OCI-LY7 (cell line): Measurements from ENCODE around the gene EGFLAM.

Experiments used
- EZH2phosphoT487 ChIP-seq: fragments of 200-600 bp; sonication (generic); IDR thresholded peaks from 2 replicates; pipeline ENCODE4 v1.6.1; 2018; ENCODE audit warnings: low read depth, borderline replicate concordance, mild to moderate bottlenecking, mixed run types, antibody characterized with exemption, low read length, moderate library complexity, mixed read lengths
- TF ChIP-seq, protein P1 (sequence below): fragments of 200-600 bp; sonication (generic); conservative IDR thresholded peaks from 2 replicates; pipeline ENCODE4 v1.5.1; 2014; ENCODE audit warnings: mild to moderate bottlenecking, antibody characterized with exemption, low read length, moderate library complexity, mixed read lengths

DNA sequence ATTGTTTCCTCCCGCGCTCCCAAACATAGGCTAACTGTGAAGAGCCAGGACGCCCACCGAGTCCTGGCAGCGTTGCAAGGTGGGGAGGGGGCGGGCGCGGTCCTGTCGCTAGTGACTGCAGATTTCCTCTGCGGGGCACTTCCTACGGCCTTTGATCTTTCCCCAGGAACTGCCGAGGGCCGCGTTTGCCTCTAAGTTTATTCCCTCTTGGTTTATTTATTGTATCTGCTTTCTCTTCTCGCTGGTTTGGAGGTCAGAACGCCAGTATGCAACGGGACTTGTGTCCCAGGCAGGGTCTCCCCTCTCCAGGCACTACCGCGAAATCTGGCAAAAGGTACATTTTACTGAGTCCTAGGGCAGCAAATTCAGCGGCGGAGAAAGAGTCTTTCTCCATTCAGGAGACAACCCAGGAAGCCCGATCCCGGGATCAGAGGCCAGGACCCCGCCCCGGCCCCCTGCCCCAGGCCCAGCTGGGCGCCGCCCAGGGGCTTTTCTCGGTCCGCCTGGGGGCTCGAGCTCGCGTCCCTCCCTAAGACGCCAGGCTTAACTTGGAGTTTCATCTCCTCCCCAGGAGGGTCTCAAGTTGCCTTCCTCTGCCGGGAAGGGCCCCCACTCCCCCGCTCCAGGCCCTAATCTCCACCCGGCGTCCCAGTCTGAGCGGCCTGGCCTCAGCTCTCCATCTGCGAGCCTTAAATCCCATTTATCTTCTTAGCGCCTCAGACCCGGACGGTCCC, 884 bp upstream of the EGFLAM start:
- TF ChIP-seq, protein P1, sequence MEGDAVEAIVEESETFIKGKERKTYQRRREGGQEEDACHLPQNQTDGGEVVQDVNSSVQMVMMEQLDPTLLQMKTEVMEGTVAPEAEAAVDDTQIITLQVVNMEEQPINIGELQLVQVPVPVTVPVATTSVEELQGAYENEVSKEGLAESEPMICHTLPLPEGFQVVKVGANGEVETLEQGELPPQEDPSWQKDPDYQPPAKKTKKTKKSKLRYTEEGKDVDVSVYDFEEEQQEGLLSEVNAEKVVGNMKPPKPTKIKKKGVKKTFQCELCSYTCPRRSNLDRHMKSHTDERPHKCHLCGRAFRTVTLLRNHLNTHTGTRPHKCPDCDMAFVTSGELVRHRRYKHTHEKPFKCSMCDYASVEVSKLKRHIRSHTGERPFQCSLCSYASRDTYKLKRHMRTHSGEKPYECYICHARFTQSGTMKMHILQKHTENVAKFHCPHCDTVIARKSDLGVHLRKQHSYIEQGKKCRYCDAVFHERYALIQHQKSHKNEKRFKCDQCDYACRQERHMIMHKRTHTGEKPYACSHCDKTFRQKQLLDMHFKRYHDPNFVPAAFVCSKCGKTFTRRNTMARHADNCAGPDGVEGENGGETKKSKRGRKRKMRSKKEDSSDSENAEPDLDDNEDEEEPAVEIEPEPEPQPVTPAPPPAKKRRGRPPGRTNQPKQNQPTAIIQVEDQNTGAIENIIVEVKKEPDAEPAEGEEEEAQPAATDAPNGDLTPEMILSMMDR = no peak
- no peak for TF ChIP-seq EZH2phosphoT487
